ENCODE data around the gene DTHD1. TPM values are rescaled to one million over a fixed set of nuclear protein-coding genes. Genes with fewer than 3 reads are reported as not detected.

Gene DTHD1
- total and polyA plus RNA-seq, 2 of the 8 experiments (the other 6 are each of a cell fraction or from before 2014, with no cell fraction given) = not detected

DNA sequence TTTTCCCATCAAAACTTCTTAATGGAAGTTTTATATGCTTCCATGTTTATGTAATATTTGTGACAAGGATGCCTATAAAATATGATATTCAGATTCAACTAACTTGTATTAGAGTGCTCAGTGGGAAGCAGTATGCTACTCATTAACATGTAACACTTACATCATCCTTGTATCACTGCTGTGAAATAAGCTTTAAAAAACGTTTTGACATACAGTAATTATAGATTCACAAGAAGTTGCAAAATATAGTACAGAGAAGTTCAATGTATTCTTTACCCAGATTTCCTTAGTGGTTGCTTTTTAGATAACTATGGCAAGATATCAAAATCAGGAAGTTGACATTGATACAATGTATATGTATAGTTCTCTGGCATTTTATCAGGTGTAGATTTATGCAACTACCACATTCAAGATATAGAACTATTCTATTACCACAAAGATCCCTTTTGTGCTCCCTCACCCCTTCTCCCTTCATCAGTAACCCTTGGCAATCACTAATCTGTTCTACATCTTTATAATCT lies 56.3 kb downstream of the DTHD1 start:
- Histone ChIP-seq H3K14ac (ENCODE audit: insufficient read length) (no peak overlapping the region), H3K23me2 (ENCODE audit: low read depth, low read length) (no peaks in the 10 kb centered on the region), H2BK15ac (ENCODE audit: low read length) (no peak overlapping the region), H2BK5ac (ENCODE audit: low read depth, low read length) (no peak overlapping the region), H2BK20ac (ENCODE audit: low read length) (no peak overlapping the region), H3K4ac (replicated peaks; ENCODE audit: insufficient read length, low read depth, low read length) (no peak overlapping the region), H3K4me2 (ENCODE audit: insufficient read depth in 1 of 2, low read depth in 2 of 2, low read length in 2 of 2) (no peak overlapping the region), H2BK120ac (replicated peaks; ENCODE audit: low read depth, low read length) (no peak overlapping the region), H3K9ac (replicated peaks in 1 of 4; ENCODE audit: extremely low read depth in 1 of 4, low read depth in 3 of 4, low read length in 3 of 4) (no peak overlapping the region), H4K91ac (replicated peaks; ENCODE audit: insufficient read length, low read length) (no peak overlapping the region), H3K36me3 (ENCODE audit: control insufficient read depth in 2 of 4, insufficient read depth in 4 of 4, low read length in 3 of 4) (no peaks in the 10 kb centered on the region), H3K4me1 (replicated peaks in 1 of 4; ENCODE audit: control insufficient read depth in 3 of 4, insufficient read depth in 4 of 4, low read length in 3 of 4) (no peaks in the 10 kb centered on the region), H3K79me1 (ENCODE audit: low read depth, low read length) (no peaks in the 10 kb centered on the region), H3K23ac (ENCODE audit: insufficient read length) (no peak overlapping the region), H2BK12ac (ENCODE audit: low read depth, low read length) (no peak overlapping the region), H3K27ac (ENCODE audit: low read depth, low read length) (no peak overlapping the region), H3K4me3 (ENCODE audit: extremely low read depth in 1 of 4, insufficient read depth in 2 of 4, low read depth in 3 of 4, low read length in 4 of 4) (no peak overlapping the region), H4K5ac (ENCODE audit: insufficient read length, low read depth, low read length) (no peak overlapping the region), H2AFZ (ENCODE audit: low read length) (no peak overlapping the region), H3K56ac (replicated peaks; ENCODE audit: insufficient read length, low read depth, low read length) (no peak overlapping the region), H4K20me1 (replicated peaks in 1 of 2; ENCODE audit: control insufficient read depth in 1 of 2, insufficient read depth in 2 of 2, low read length in 2 of 2) (no peaks in the 10 kb centered on the region), H3K9me3 (ENCODE audit: insufficient read depth in 2 of 2, low read depth in 1 of 2, low read length in 1 of 2) (no peaks in the 10 kb centered on the region), H3K27me3 (replicated peaks in 1 of 4; ENCODE audit: control insufficient read depth in 3 of 4, extremely low read depth in 1 of 4, insufficient read depth in 3 of 4, low read length in 3 of 4) (no peaks in the 10 kb centered on the region), H3K79me2 (ENCODE audit: control insufficient read depth in 1 of 2, insufficient read depth in 2 of 2, low read length in 2 of 2) (no peaks in the 10 kb centered on the region), H2AK5ac (ENCODE audit: low read depth, low read length) (no peak overlapping the region), H4K8ac (ENCODE audit: extremely low read depth, insufficient read depth, low read length) (no peak overlapping the region), H3K18ac (ENCODE audit: extremely low read depth, low read length) (no peak overlapping the region)
- FAIRE-seq = no peak
- DNase-seq (ENCODE audit: low read depth in 1 of 2, low spot score in 2 of 2) = no peak
- WGBS, 2 experiments (ENCODE audit: extremely low coverage in 1 of 2, insufficient coverage in 1 of 2, insufficient read length in 1 of 2, insufficient replicate concordance in 2 of 2, low coverage in 1 of 2, low lambda C conversion rate in 2 of 2, missing lambda C conversion rate in 1 of 2) = 54% methylated on average over 1 of the region's 1 CpG; no CpG with 5 or more reads in 1 of the 2 experiments
- ChIA-PET POLR2A (ENCODE audit: partially characterized antibody) (no interaction called here), CTCF (ENCODE audit: partially characterized antibody) (interaction anchor here (1.3 kb wide), 1 partner anchor 12 kb away, joined by 4 read pairs; no protein-coding TSS in a partner anchor)
- TF ChIP-seq EGR1 (IDR thresholded peaks at IDR 0.05; ENCODE audit: borderline replicate concordance, low read depth, low read length) (no peak), E2F6 (IDR thresholded peaks at IDR 0.05) (no peak), RBBP5 (IDR thresholded peaks at IDR 0.05; ENCODE audit: borderline replicate concordance, low read depth, low read length) (no peak), FOSL1 (IDR thresholded peaks at IDR 0.05; ENCODE audit: insufficient read depth, low read depth, low read length) (no peak), TAF7 (optimal IDR thresholded peaks at IDR 0.05; ENCODE audit: borderline replicate concordance, low read depth, low read length) (no peak)
